ENCODE measurements around the gene STYXL1.

- TF ChIP-seq CTCF (IDR thresholded peaks at IDR 0.05) (no peak), POLR2A (IDR thresholded peaks at IDR 0.05) (no peak)
Observed at GRCh38 chr7:75963381-75963995, 84.3 kb downstream of the STYXL1 start.

All from right lobe of liver (tissue), 4 donors.